Measurements from ENCODE around the gene RPGRIP1L.

The RPGRIP1L gene

GRCh38 chr16:53734908-53735307, 31.2 kb upstream of the RPGRIP1L start:
- H3K4me3 ChIP-seq (ENCODE audit: low read length), result no peak overlapping the region
- H3K27me3 ChIP-seq (ENCODE audit: control insufficient read depth, insufficient read depth, low read length), result no peaks in the 10 kb centered on the region
- no peak overlapping the region for H3K9ac ChIP-seq (ENCODE audit: low read length)
- peaks cover 2% of the 10 kb centered on the region for H3K4me1 ChIP-seq (ENCODE audit: control insufficient read depth, insufficient read depth, low read length)
- H3K27ac ChIP-seq (ENCODE audit: low read depth, low read length), result no peak overlapping the region
- no peaks in the 10 kb centered on the region for H3K36me3 ChIP-seq (ENCODE audit: control insufficient read depth, insufficient read depth, low read length)

GRCh38 chr16:53732296-53732929, 28.8 kb upstream of the RPGRIP1L start:
- no peak overlapping the region for H3K4me3 ChIP-seq (ENCODE audit: low read length)
- H3K4me1 ChIP-seq (ENCODE audit: control insufficient read depth, insufficient read depth, low read length), result peaks cover 2% of the 10 kb centered on the region
- H3K27me3 ChIP-seq (ENCODE audit: control insufficient read depth, insufficient read depth, low read length), result no peaks in the 10 kb centered on the region
- H3K9ac ChIP-seq (ENCODE audit: low read length), result no peak overlapping the region
- no peaks in the 10 kb centered on the region for H3K36me3 ChIP-seq (ENCODE audit: control insufficient read depth, insufficient read depth, low read length)
- no peak overlapping the region for H3K27ac ChIP-seq (ENCODE audit: low read depth, low read length)

GRCh38 chr16:53730693-53731092, 27.0 kb upstream of the RPGRIP1L start:
- no peak overlapping the region for H3K4me3 ChIP-seq (ENCODE audit: low read length)
- no peaks in the 10 kb centered on the region for H3K27me3 ChIP-seq (ENCODE audit: control insufficient read depth, insufficient read depth, low read length)
- no peaks in the 10 kb centered on the region for H3K36me3 ChIP-seq (ENCODE audit: control insufficient read depth, insufficient read depth, low read length)
- H3K27ac ChIP-seq (ENCODE audit: low read depth, low read length), result no peak overlapping the region
- H3K9ac ChIP-seq (ENCODE audit: low read length), result no peak overlapping the region
- peaks cover 2% of the 10 kb centered on the region for H3K4me1 ChIP-seq (ENCODE audit: control insufficient read depth, insufficient read depth, low read length)

GRCh38 chr16:53726625-53727024, 23.0 kb upstream of the RPGRIP1L start:
- Histone ChIP-seq H3K27ac (ENCODE audit: low read depth, low read length) (no peak overlapping the region), H3K36me3 (ENCODE audit: control insufficient read depth, insufficient read depth, low read length) (no peaks in the 10 kb centered on the region), H3K4me3 (ENCODE audit: low read length) (no peak overlapping the region), H3K27me3 (ENCODE audit: control insufficient read depth, insufficient read depth, low read length) (no peaks in the 10 kb centered on the region), H3K9ac (ENCODE audit: low read length) (no peak overlapping the region), H3K4me1 (ENCODE audit: control insufficient read depth, insufficient read depth, low read length) (no peaks in the 10 kb centered on the region)

GRCh38 chr16:53721017-53721416, 17.4 kb upstream of the RPGRIP1L start:
- no peak overlapping the region for H3K27ac ChIP-seq (ENCODE audit: low read depth, low read length)

GRCh38 chr16:53717577-53717976, 13.9 kb upstream of the RPGRIP1L start:
- no peaks in the 10 kb centered on the region for H3K27me3 ChIP-seq (ENCODE audit: control insufficient read depth, insufficient read depth, low read length)
- no peak overlapping the region for H3K9ac ChIP-seq (ENCODE audit: low read length)
- H3K4me1 ChIP-seq (ENCODE audit: control insufficient read depth, insufficient read depth, low read length), result peaks cover 13% of the 10 kb centered on the region
- H3K36me3 ChIP-seq (ENCODE audit: control insufficient read depth, insufficient read depth, low read length), result no peaks in the 10 kb centered on the region
- H3K4me3 ChIP-seq (ENCODE audit: low read length), result no peak overlapping the region
- H3K27ac ChIP-seq (ENCODE audit: low read depth, low read length), result no peak overlapping the region

More at GRCh38 chr16:53721017-53721416, 17.4 kb upstream of the RPGRIP1L start:
- Histone ChIP-seq H3K9ac (ENCODE audit: low read length) (no peak overlapping the region), H3K36me3 (ENCODE audit: control insufficient read depth, insufficient read depth, low read length) (no peaks in the 10 kb centered on the region), H3K4me1 (ENCODE audit: control insufficient read depth, insufficient read depth, low read length) (no peaks in the 10 kb centered on the region), H3K27me3 (ENCODE audit: control insufficient read depth, insufficient read depth, low read length) (no peaks in the 10 kb centered on the region), H3K4me3 (ENCODE audit: low read length) (no peak overlapping the region)

GRCh38 chr16:53715023-53715384, 11.3 kb upstream of the RPGRIP1L start:
- Histone ChIP-seq H3K27ac (ENCODE audit: low read depth, low read length) (no peak overlapping the region), H3K9ac (ENCODE audit: low read length) (no peak overlapping the region), H3K36me3 (ENCODE audit: control insufficient read depth, insufficient read depth, low read length) (no peaks in the 10 kb centered on the region), H3K4me1 (ENCODE audit: control insufficient read depth, insufficient read depth, low read length) (peaks cover 15% of the 10 kb centered on the region), H3K4me3 (ENCODE audit: low read length) (no peak overlapping the region), H3K27me3 (ENCODE audit: control insufficient read depth, insufficient read depth, low read length) (no peaks in the 10 kb centered on the region)

- H3K27me3 ChIP-seq (ENCODE audit: control insufficient read depth, insufficient read depth, low read length), result no peaks in the 10 kb centered on the region
- peaks cover 15% of the 10 kb centered on the region for H3K4me1 ChIP-seq (ENCODE audit: control insufficient read depth, insufficient read depth, low read length)
- H3K36me3 ChIP-seq (ENCODE audit: control insufficient read depth, insufficient read depth, low read length), result no peaks in the 10 kb centered on the region
- H3K4me3 ChIP-seq (ENCODE audit: low read length), result no peak overlapping the region
- H3K9ac ChIP-seq (ENCODE audit: low read length), result no peak overlapping the region
- H3K27ac ChIP-seq (ENCODE audit: low read depth, low read length), result no peak overlapping the region
Measured at GRCh38 chr16:53714205-53715022, 10.8 kb upstream of the RPGRIP1L start.

GRCh38 chr16:53713403-53714204, 9.9 kb upstream of the RPGRIP1L start:
- no peaks in the 10 kb centered on the region for H3K27me3 ChIP-seq (ENCODE audit: control insufficient read depth, insufficient read depth, low read length)
- no peak overlapping the region for H3K9ac ChIP-seq (ENCODE audit: low read length)
- no peaks in the 10 kb centered on the region for H3K36me3 ChIP-seq (ENCODE audit: control insufficient read depth, insufficient read depth, low read length)
- no peak overlapping the region for H3K4me3 ChIP-seq (ENCODE audit: low read length)
- no peak overlapping the region for H3K27ac ChIP-seq (ENCODE audit: low read depth, low read length)
- peaks cover 15% of the 10 kb centered on the region for H3K4me1 ChIP-seq (ENCODE audit: control insufficient read depth, insufficient read depth, low read length)

- no peak overlapping the region for H3K27ac ChIP-seq (ENCODE audit: low read depth, low read length)
- H3K4me1 ChIP-seq (ENCODE audit: control insufficient read depth, insufficient read depth, low read length), result peaks cover 15% of the 10 kb centered on the region
- H3K36me3 ChIP-seq (ENCODE audit: control insufficient read depth, insufficient read depth, low read length), result no peaks in the 10 kb centered on the region
- no peaks in the 10 kb centered on the region for H3K27me3 ChIP-seq (ENCODE audit: control insufficient read depth, insufficient read depth, low read length)
- H3K4me3 ChIP-seq (ENCODE audit: low read length), result no peak overlapping the region
- H3K9ac ChIP-seq (ENCODE audit: low read length), result no peak overlapping the region
Measured at GRCh38 chr16:53712065-53712464, 8.4 kb upstream of the RPGRIP1L start.

GRCh38 chr16:53711390-53711789, 7.7 kb upstream of the RPGRIP1L start:
- no peak overlapping the region for H3K27ac ChIP-seq (ENCODE audit: low read depth, low read length)
- peaks cover 15% of the 10 kb centered on the region for H3K4me1 ChIP-seq (ENCODE audit: control insufficient read depth, insufficient read depth, low read length)
- H3K4me3 ChIP-seq (ENCODE audit: low read length), result no peak overlapping the region
- no peaks in the 10 kb centered on the region for H3K27me3 ChIP-seq (ENCODE audit: control insufficient read depth, insufficient read depth, low read length)
- H3K9ac ChIP-seq (ENCODE audit: low read length), result no peak overlapping the region
- H3K36me3 ChIP-seq (ENCODE audit: control insufficient read depth, insufficient read depth, low read length), result no peaks in the 10 kb centered on the region

GRCh38 chr16:53708490-53708889, 4.8 kb upstream of the RPGRIP1L start:
- H3K27ac ChIP-seq (ENCODE audit: low read depth, low read length), result no peak overlapping the region
- peaks cover 4% of the 10 kb centered on the region for H3K4me1 ChIP-seq (ENCODE audit: control insufficient read depth, insufficient read depth, low read length)
- no peaks in the 10 kb centered on the region for H3K36me3 ChIP-seq (ENCODE audit: control insufficient read depth, insufficient read depth, low read length)
- no peaks in the 10 kb centered on the region for H3K27me3 ChIP-seq (ENCODE audit: control insufficient read depth, insufficient read depth, low read length)
- no peak overlapping the region for H3K9ac ChIP-seq (ENCODE audit: low read length)
- H3K4me3 ChIP-seq (ENCODE audit: low read length), result no peak overlapping the region
